Progenitor cell of endocrine pancreas (in vitro differentiated cells): ENCODE data around the gene PI16. TPM values are rescaled to one million over a fixed set of nuclear protein-coding genes. Genes with fewer than 3 reads are reported as not detected.

Experiments
- DNase-seq: peaks from one replicate; pipeline ENCODE4 v3.0.0; 2021; ENCODE audit warnings: low spot score; ENCODE audit not compliant: unreplicated experiment
- H3K27ac Mint-ChIP-seq: 2 replicates; pipeline ENCODE4 v1.8.0; 2021; ENCODE audit warnings: mild to moderate bottlenecking, moderate library complexity, mixed read lengths
- H3K27me3 Mint-ChIP-seq: 2 replicates; pipeline ENCODE4 v1.8.0; 2021; ENCODE audit warnings: mixed read lengths
- H3K36me3 Mint-ChIP-seq: 2 replicates; pipeline ENCODE4 v1.8.0; 2022; ENCODE audit warnings: mixed read lengths; ENCODE audit not compliant: insufficient read depth
- H3K4me1 Mint-ChIP-seq: 2 replicates; pipeline ENCODE4 v1.8.0; 2021; ENCODE audit warnings: low read depth, mixed read lengths
- H3K4me3 Mint-ChIP-seq: 2 replicates; pipeline ENCODE4 v1.8.0; 2021; ENCODE audit warnings: low read depth, mild to moderate bottlenecking, moderate library complexity, mixed read lengths
- H3K9me3 Mint-ChIP-seq: 2 replicates; pipeline ENCODE4 v1.8.0; 2021; ENCODE audit warnings: low read depth, mixed read lengths
- CTCF ChIP-seq: fragments of 200-600 bp; sonication (generic); IDR thresholded peaks from one replicate; pipeline ENCODE4 v1.5.0; 2021; ENCODE audit warnings: antibody characterized with exemption, mild to moderate bottlenecking; ENCODE audit not compliant: unreplicated experiment
- total RNA-seq: library from RNA; stranded (reverse); gene quantifications from 2 replicates; pipeline ENCODE4 v1.2.1, GENCODE V29; 2021

PI16 gene
- total RNA-seq, 1 donor from 2014 or later: not detected

- no peak for TF ChIP-seq CTCF
- Mint-ChIP-seq H3K27ac (no peak overlapping the region), H3K4me1 (no peaks in the 10 kb centered on the region), H3K9me3 (no peaks in the 10 kb centered on the region), H3K36me3 (no peaks in the 10 kb centered on the region), H3K4me3 (no peak overlapping the region), H3K27me3 (no peaks in the 10 kb centered on the region)
- no peak for DNase-seq
Observed at GRCh38 chr6:37011656-37012378, 57.3 kb downstream of the PI16 start.

- DNase-seq: no peak
- no peaks in the 10 kb centered on the region for H3K9me3 Mint-ChIP-seq
- no peak for TF ChIP-seq CTCF
- no peak overlapping the region for H3K4me3 Mint-ChIP-seq
- H3K4me1 Mint-ChIP-seq: peaks cover 2% of the 10 kb centered on the region
- no peaks in the 10 kb centered on the region for H3K27me3 Mint-ChIP-seq
- H3K36me3 Mint-ChIP-seq: no peaks in the 10 kb centered on the region
- no peak overlapping the region for H3K27ac Mint-ChIP-seq
Observed at GRCh38 chr6:37013516-37014491, 59.3 kb downstream of the PI16 start.

Other genes with a start within 250 kb of the PI16 start
- 0.16 and 0.24 TPM in 2 replicates for gene CPNE5, start 115.3 kb upstream of the PI16 start, total RNA-seq
- gene PPIL1, start 79.9 kb upstream of the PI16 start, total RNA-seq: 53.1 and 53.2 TPM in 2 replicates
- 29.9 and 31.7 TPM in 2 replicates for gene C6orf89, start 68.8 kb upstream of the PI16 start, total RNA-seq
- 145 and 146 TPM in 2 replicates for gene MTCH1, start 31.5 kb downstream of the PI16 start, total RNA-seq
- gene FGD2, start 50.9 kb downstream of the PI16 start, total RNA-seq: not detected in 2 replicates
- 19.5 and 19.7 TPM in 2 replicates for gene PIM1, start 215.4 kb downstream of the PI16 start, total RNA-seq